GM12892 (cell line): ENCODE measurements around the gene SYTL2.
"Not testable (repeated sequence)": the region's sequence is repeated elsewhere in the genome, so short reads cannot be mapped to it uniquely, and the experiment has no call there.

Source experiments
- POLR2A ChIP-seq: IDR thresholded peaks from 2 replicates; pipeline ENCODE4 v1.6.1; 2011; ENCODE audit warnings: low read depth, low read length, control low read depth
- POLR2AphosphoS5 ChIP-seq: IDR thresholded peaks from 2 replicates; pipeline ENCODE4 v1.6.1; 2011; ENCODE audit warnings: low read depth, low read length, control low read depth

GRCh38 chr11:85780780-85781517, 30.0 kb downstream of the SYTL2 start:
- TF ChIP-seq POLR2A, POLR2AphosphoS5: not testable (repeated sequence)
